Activated CD8-positive, alpha-beta T cell treated with anti-CD3 and anti-CD28 coated beads, Interleukin-2, amount 10 ng/mL, durations not matched to agents 7 days and 5 days (primary cell): ENCODE measurements around the gene JSRP1. TPM values are rescaled to one million over a fixed set of nuclear protein-coding genes. Genes with fewer than 3 reads are reported as not detected.
A peak's percentile ranks its signal among the peaks of the same experiment; 100 is the strongest.

Source experiments
- ATAC-seq: fragments of 150-1000 bp; cut with Tn5 transposase; one replicate; pipeline ENCODE4 v1.10.0; 2021; ENCODE audit warnings: moderate library complexity
- CTCF ChIA-PET: fragments of 350-600 bp; sonication (Branson Sonifier 250); formaldehyde crosslinking; loops from one replicate; lab custom pipeline; 2021; ENCODE audit warnings: antibody characterized with exemption; lab: Charles Lee
- POLR2A ChIA-PET: fragments of 350-600 bp; sonication (Branson Sonifier 250); formaldehyde crosslinking; loops from one replicate; lab custom pipeline; 2021; ENCODE audit warnings: antibody characterized with exemption; lab: Charles Lee
- DNase-seq: peaks from one replicate; pipeline ENCODE4 v3.0.0-alpha.2; 2020
- H3K27ac Mint-ChIP-seq: one replicate; pipeline ENCODE4 v1.8.0; 2021; ENCODE audit warnings: mild to moderate bottlenecking, mixed read lengths
- H3K27me3 Mint-ChIP-seq: one replicate; pipeline ENCODE4 v1.8.0; 2021; ENCODE audit warnings: low read depth, mixed read lengths
- H3K36me3 Mint-ChIP-seq: one replicate; pipeline ENCODE4 v1.8.0; 2021; ENCODE audit warnings: low read depth, mixed read lengths
- H3K4me1 Mint-ChIP-seq: one replicate; pipeline ENCODE4 v1.8.0; 2021; ENCODE audit warnings: low read depth, mixed read lengths
- H3K4me3 Mint-ChIP-seq: one replicate; pipeline ENCODE4 v1.8.0; 2021; ENCODE audit warnings: mild to moderate bottlenecking, mixed read lengths
- H3K9me3 Mint-ChIP-seq: one replicate; pipeline ENCODE4 v1.8.0; 2022; ENCODE audit warnings: mixed read lengths; ENCODE audit not compliant: insufficient read depth
- total RNA-seq, 2 experiments: library from RNA; stranded (reverse); gene quantifications; one replicate each; pipeline ENCODE4 v1.2.3, GENCODE V29; 2021

The JSRP1 gene
- total RNA-seq, 2 experiments from 2014 or later = not detected

DNA sequence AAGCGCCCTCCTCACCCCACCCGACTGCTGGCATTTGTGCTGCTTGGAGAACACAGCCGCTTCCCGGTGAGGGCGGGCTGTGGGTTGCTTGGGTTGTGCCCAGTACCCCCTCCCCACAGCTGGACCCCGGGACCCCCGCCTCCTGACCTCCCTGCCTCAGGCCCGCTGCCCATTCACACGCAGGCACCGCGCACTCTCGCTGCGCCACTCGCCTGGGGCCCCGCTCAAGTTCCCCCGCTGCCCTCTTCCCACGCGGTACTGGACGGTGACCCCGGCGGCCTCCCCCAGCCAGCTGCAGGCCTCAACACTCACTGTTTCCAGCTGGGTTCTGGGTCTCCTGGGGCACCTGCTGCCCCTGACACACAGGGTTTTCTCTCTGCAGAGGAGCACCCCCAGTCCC, 36.5 kb downstream of the JSRP1 start:
- ChIA-PET POLR2A (no interaction called here), CTCF (no interaction called here)
- ATAC-seq (no peak), DNase-seq (no peak)
- H3K4me1 Mint-ChIP-seq = peaks cover 12% of the 10 kb centered on the region
- H3K27me3 Mint-ChIP-seq = no peaks in the 10 kb centered on the region
- H3K4me3 Mint-ChIP-seq = no peak overlapping the region
- no peaks in the 10 kb centered on the region for H3K9me3 Mint-ChIP-seq
- H3K36me3 Mint-ChIP-seq = peaks cover 41% of the 10 kb centered on the region
- no peak overlapping the region for H3K27ac Mint-ChIP-seq

GRCh38 chr19:2217591-2217990, 38.6 kb downstream of the JSRP1 start:
- no peak overlapping the region for H3K27ac Mint-ChIP-seq
- H3K9me3 Mint-ChIP-seq = no peaks in the 10 kb centered on the region
- H3K4me3 Mint-ChIP-seq = no peak overlapping the region
- peaks cover 5% of the 10 kb centered on the region for H3K4me1 Mint-ChIP-seq
- ChIA-PET CTCF (no interaction called here), POLR2A (interaction anchor here (1.8 kb wide), 1 partner anchor 13 kb away, joined by 5 read pairs; no protein-coding TSS in a partner anchor)
- no peak for DNase-seq
- peaks cover 36% of the 10 kb centered on the region for H3K36me3 Mint-ChIP-seq
- no peak for ATAC-seq
- H3K27me3 Mint-ChIP-seq = no peaks in the 10 kb centered on the region

- no peak overlapping the region for H3K27ac Mint-ChIP-seq
- H3K4me3 Mint-ChIP-seq = no peak overlapping the region
- peaks cover 43% of the 10 kb centered on the region for H3K36me3 Mint-ChIP-seq
- ChIA-PET POLR2A (interaction anchor here (1.8 kb wide), 1 partner anchor 14 kb away, joined by 5 read pairs; no protein-coding TSS in a partner anchor), CTCF (interaction anchor here (0.7 kb wide), 2 partner anchors 9 to 61 kb away, joined by 3 read pairs; no protein-coding TSS in a partner anchor)
- ATAC-seq (no peak), DNase-seq (no peak)
- no peaks in the 10 kb centered on the region for H3K9me3 Mint-ChIP-seq
- H3K4me1 Mint-ChIP-seq = peaks cover 5% of the 10 kb centered on the region
- no peaks in the 10 kb centered on the region for H3K27me3 Mint-ChIP-seq
These were observed 39.6 kb downstream of the JSRP1 start for GRCh38 chr19:2216361-2217225.

DNA sequence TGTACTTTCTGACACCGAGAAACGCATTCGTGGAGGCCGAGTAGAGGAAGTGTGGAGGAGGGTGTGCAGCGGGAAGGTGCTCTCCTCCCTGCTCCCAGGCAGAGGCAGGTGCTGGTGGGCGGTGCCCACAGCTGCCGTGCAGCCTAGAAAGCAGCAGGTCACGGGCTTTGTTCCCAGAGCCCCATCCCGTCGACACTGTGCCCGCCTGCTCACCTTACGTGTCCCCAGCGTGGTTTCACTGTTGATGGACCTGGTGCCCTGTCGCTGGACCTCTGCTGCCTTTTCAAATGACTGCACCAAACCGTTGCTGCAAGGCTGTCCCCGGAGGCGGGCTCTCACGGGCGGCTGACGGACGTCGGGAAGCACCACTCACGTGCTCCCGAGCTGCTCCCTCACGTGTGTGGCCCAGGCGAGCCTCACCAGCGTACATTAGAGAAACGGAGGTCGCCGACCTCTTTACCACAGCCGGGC, 40.9 kb downstream of the JSRP1 start:
- CTCF ChIA-PET = interaction anchor here (0.7 kb wide), 1 partner anchor 8 kb away, joined by 3 read pairs; no protein-coding TSS in a partner anchor
- POLR2A ChIA-PET = no interaction called here
- no peak overlapping the region for H3K4me3 Mint-ChIP-seq
- no peak for DNase-seq
- no peak for ATAC-seq
- H3K27me3 Mint-ChIP-seq = no peaks in the 10 kb centered on the region
- H3K27ac Mint-ChIP-seq = peak overlapping the region; percentile 43
- peaks cover 48% of the 10 kb centered on the region for H3K36me3 Mint-ChIP-seq
- H3K9me3 Mint-ChIP-seq = no peaks in the 10 kb centered on the region
- peaks cover 5% of the 10 kb centered on the region for H3K4me1 Mint-ChIP-seq

GRCh38 chr19:2214251-2214650, 42.0 kb downstream of the JSRP1 start:
- no peak for ATAC-seq
- ChIA-PET POLR2A (no interaction called here), CTCF (interaction anchor here (0.6 kb wide), 1 partner anchor 709 kb away, joined by 4 read pairs; no protein-coding TSS in a partner anchor)
- peaks cover 45% of the 10 kb centered on the region for H3K36me3 Mint-ChIP-seq
- DNase-seq = no peak
- H3K4me3 Mint-ChIP-seq = no peak overlapping the region
- no peaks in the 10 kb centered on the region for H3K9me3 Mint-ChIP-seq
- no peaks in the 10 kb centered on the region for H3K27me3 Mint-ChIP-seq
- no peak overlapping the region for H3K27ac Mint-ChIP-seq
- H3K4me1 Mint-ChIP-seq = peaks cover 5% of the 10 kb centered on the region

DNA sequence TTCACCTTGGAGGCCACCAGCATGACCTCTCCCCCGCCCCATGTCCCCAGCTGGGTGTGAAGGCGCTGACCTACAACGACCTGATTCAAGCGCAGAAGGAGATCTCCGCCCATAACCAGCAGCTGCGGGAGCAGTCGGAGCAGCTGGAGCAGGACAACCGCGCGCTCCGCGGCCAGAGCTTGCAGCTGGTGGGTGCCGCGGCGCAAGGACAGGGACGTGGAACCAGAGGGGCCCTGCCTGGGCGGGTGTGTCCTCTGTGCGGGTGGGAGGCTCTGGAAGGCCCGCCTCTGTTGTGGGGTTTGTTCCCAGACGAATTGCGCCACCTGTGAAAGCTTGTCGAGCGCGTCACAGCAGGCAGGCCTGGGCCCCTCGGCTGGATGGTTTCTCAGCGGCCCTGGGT, 42.4 kb downstream of the JSRP1 start:
- no peak overlapping the region for H3K4me3 Mint-ChIP-seq

DNA sequence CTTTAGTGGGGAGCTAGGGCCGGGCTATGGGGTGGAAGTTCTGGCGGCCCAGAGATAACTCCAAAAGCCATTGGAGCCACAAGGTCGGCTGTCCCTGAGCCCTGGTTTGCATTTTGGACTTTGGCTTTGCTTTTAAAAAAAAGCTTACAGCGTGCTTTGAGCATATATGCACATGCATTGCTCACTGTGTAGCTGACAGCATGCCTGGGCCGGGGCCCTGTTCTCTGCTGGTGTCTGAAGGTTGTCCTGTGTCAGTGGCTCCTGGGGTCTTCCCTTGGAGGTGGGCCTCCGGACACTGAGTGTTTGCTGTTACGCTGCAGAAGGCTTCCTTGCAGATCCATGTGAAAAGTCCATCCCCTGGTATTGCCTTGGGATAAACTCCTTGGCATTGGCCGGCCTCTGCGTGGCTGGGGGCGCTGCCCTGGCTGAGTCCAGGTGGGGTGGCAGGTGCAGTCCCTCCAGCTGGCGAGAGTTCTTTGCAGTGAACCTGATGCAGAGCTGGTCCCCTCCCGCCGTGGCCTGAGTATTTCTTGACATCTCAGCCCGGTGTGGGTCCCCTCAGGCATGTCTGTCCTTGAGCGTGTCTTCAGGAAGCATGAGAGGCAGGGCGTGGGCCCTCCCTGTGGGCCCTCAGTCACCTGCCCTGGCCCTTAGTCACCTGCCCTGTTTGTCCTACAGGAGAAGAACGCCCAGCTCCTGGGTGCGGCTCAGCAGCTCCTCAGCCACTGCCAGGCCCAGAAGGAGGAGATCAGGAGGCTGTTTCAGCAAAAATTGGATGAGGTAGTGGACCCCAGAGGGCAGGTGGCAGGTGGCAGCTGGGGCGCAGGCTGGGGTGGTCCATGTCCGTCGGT, 43.1 kb downstream of the JSRP1 start:
- H3K36me3 Mint-ChIP-seq = peaks cover 44% of the 10 kb centered on the region
- no peaks in the 10 kb centered on the region for H3K27me3 Mint-ChIP-seq
- ChIA-PET POLR2A (interaction anchor here (0.6 to 0.7 kb wide), 3 partner anchors 11 to 108 kb away, joined by 3 read pairs; no protein-coding TSS in a partner anchor), CTCF (interaction anchor here (0.6 kb wide), 1 partner anchor 711 kb away, joined by 4 read pairs; no protein-coding TSS in a partner anchor)
- peaks cover 9% of the 10 kb centered on the region for H3K4me1 Mint-ChIP-seq
- H3K9me3 Mint-ChIP-seq = no peaks in the 10 kb centered on the region
- no peak overlapping the region for H3K4me3 Mint-ChIP-seq
- ATAC-seq = no peak
- no peak overlapping the region for H3K27ac Mint-ChIP-seq
- no peak for DNase-seq

More for the DNA sequence above, 42.4 kb downstream of the JSRP1 start:
- POLR2A ChIA-PET = interaction anchor here (0.6 kb wide), 1 partner anchor 12 kb away, joined by 3 read pairs; no protein-coding TSS in a partner anchor
- peaks cover 44% of the 10 kb centered on the region for H3K36me3 Mint-ChIP-seq
- H3K27me3 Mint-ChIP-seq = no peaks in the 10 kb centered on the region
- CTCF ChIA-PET = interaction anchor here (0.6 kb wide), 1 partner anchor 710 kb away, joined by 4 read pairs; no protein-coding TSS in a partner anchor
- H3K9me3 Mint-ChIP-seq = no peaks in the 10 kb centered on the region
- no peak for DNase-seq
- no peak for ATAC-seq
- H3K27ac Mint-ChIP-seq = no peak overlapping the region
- H3K4me1 Mint-ChIP-seq = peaks cover 7% of the 10 kb centered on the region

DNA sequence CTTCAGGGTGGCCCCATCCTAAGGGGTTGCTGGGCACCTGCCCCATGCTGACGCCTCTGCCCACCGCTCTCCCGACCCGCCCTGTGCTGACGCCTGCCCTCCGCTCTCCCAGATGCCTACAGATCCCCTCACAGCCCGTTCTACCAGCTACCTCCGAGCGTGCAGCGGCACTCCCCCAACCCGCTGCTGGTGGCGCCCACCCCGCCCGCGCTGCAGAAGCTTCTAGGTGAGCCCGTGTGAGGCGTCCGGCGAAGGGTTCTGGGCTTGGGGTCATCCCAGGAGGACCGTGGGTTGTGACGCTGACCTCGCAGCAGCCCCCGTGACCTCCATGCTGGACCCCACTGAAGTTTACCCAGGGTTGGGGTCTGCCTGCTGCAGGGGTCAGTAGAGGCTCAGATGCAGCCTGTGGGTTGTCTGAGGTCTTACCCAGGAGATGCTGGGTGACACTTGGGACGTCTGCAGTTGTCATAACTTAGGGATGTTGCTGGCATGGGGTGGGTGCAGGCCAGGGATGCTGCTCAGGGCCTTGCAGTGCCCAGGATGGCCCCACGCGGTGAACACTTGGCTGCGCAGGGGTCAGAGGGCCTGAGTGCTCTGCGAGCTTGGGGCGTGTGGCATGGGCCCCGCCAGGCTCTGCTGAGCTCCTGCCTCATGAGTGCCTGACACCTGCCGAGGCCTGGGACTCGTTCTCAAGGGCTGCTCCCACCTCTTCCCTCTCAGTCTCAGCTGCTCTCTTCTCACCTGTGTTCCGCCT, 45.1 kb downstream of the JSRP1 start:
- Mint-ChIP-seq H3K27ac (peak overlapping the region; percentile 57), H3K9me3 (no peaks in the 10 kb centered on the region), H3K27me3 (no peaks in the 10 kb centered on the region), H3K4me3 (no peak overlapping the region), H3K4me1 (peaks cover 9% of the 10 kb centered on the region), H3K36me3 (peaks cover 40% of the 10 kb centered on the region)
- ChIA-PET CTCF (no interaction called here), POLR2A (interaction anchor here (0.6 kb wide), 1 partner anchor 718 kb away, joined by 4 read pairs; no protein-coding TSS in a partner anchor)
- DNase-seq (no peak), ATAC-seq (no peak)

DNA sequence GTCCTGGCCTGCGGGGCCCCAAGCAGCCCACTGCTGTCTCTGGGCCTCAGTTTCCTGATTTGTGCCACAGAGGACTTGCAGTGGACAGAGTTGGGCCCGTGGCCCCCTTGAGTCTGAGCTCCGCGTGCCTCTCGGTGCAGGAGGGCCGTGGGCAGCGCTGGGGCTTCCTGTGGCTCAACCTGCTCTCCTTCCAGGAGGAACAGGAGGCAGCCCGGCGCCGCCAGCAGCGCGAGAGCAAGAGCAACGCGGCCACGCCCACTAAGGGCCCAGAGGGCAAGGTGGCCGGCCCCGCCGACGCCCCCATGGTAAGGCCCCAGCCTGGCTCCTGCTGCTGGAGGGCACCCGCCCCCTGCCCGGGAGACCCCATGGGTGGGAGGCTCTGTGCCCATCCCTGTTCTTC, 46.0 kb downstream of the JSRP1 start:
- H3K27me3 Mint-ChIP-seq = no peaks in the 10 kb centered on the region
- no peak overlapping the region for H3K4me3 Mint-ChIP-seq
- peaks cover 9% of the 10 kb centered on the region for H3K4me1 Mint-ChIP-seq
- H3K9me3 Mint-ChIP-seq = no peaks in the 10 kb centered on the region
- peaks cover 35% of the 10 kb centered on the region for H3K36me3 Mint-ChIP-seq
- ChIA-PET POLR2A (no interaction called here), CTCF (no interaction called here)
- DNase-seq = no peak
- no peak overlapping the region for H3K27ac Mint-ChIP-seq
- ATAC-seq = no peak

GRCh38 chr19:2209408-2209807, 46.8 kb downstream of the JSRP1 start:
- H3K27ac Mint-ChIP-seq = no peak overlapping the region
- ChIA-PET POLR2A (no interaction called here), CTCF (no interaction called here)
- H3K9me3 Mint-ChIP-seq = no peaks in the 10 kb centered on the region
- H3K27me3 Mint-ChIP-seq = no peaks in the 10 kb centered on the region
- no peak overlapping the region for H3K4me3 Mint-ChIP-seq
- ATAC-seq = no peak
- peaks cover 4% of the 10 kb centered on the region for H3K4me1 Mint-ChIP-seq
- DNase-seq = no peak
- peaks cover 30% of the 10 kb centered on the region for H3K36me3 Mint-ChIP-seq

DNA sequence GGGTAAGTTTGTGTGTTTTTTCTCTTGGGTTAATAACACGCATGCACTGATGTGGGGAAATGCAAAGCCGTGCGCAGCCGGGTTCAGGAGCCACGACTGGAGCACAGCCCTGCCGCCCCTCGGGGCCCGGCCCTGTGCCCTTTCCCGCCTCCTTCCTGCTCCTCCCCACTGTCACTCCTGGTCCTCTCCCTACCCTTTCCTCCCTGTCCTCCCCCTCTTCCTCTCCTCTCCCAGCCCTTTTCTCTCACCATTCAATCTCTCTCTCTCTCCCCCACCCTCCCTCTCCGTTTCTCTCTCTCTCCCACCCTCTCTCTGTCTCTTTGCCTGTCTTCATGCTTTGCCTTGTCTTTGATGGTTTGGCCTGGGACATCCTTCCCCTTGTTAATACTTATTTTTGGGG, 47.2 kb downstream of the JSRP1 start:
- Mint-ChIP-seq H3K4me3 (no peak overlapping the region), H3K27ac (no peak overlapping the region), H3K4me1 (peaks cover 4% of the 10 kb centered on the region), H3K27me3 (no peaks in the 10 kb centered on the region), H3K9me3 (no peaks in the 10 kb centered on the region), H3K36me3 (peaks cover 32% of the 10 kb centered on the region)
- no peak for DNase-seq
- CTCF ChIA-PET = interaction anchor here (1.7 kb wide), 1 partner anchor 10 kb away, joined by 4 read pairs; no protein-coding TSS in a partner anchor
- no peak for ATAC-seq
- POLR2A ChIA-PET = no interaction called here
